H1 (cell line): Measurements from ENCODE around the gene PTGER3. TPM values are rescaled to one million over a fixed set of nuclear protein-coding genes. Genes with fewer than 3 reads are reported as not detected.

ENCODE experiments used
- EP300 ChIP-seq, 2 experiments: IDR thresholded peaks; 1 replicate in 1 of 2; 2 replicates in 1 of 2; pipeline ENCODE4 v1.6.1; 2011 to 2012; ENCODE audit warnings: low read depth in 2 of 2, low read length in 2 of 2, mild to moderate bottlenecking in 2 of 2, borderline replicate concordance in 1 of 2, inconsistent platforms in 1 of 2, moderate library complexity in 1 of 2
- HDAC2 ChIP-seq, 2 experiments: fragments of 300-600 bp in 1 of 2; sonication (generic) in 1 of 2; IDR thresholded peaks; 2 replicates each; pipeline ENCODE4 v1.6.1; 2011 to 2012; ENCODE audit warnings: low read depth in 2 of 2, low read length in 2 of 2, mild to moderate bottlenecking in 2 of 2, moderate library complexity in 2 of 2, borderline replicate concordance in 1 of 2, inconsistent platforms in 1 of 2
- RFX5 ChIP-seq: IDR thresholded peaks from 2 replicates; pipeline ENCODE4 v1.6.1; 2011; ENCODE audit warnings: low read depth, low read length, improper control_type of control experiment, borderline replicate concordance
- polyA plus RNA-seq, 7 experiments: library from polyadenylated mRNA; depleted of rRNA in 3 of 7; stranded (reverse) in 5 of 7; unstranded in 2 of 7; fragments of >200 nt in 5 of 7; fragments of 200-250 nt in 2 of 7; gene quantifications; 1 replicate in 5 of 7; 2 replicates in 1 of 7; 4 replicates in 1 of 7; pipeline versions ENCODE4 v1.2.1 to v1.2.3, GENCODE V29; 2011 to 2013; ENCODE audit warnings: missing spikeins in 2 of 7, mixed read lengths in 2 of 7
- total RNA-seq: library from RNA; stranded (reverse); fragmentation: NEBNext Ultra II Directional; extraction: Animal tissue kit (Norgen Biotek cat#: 25700); gene quantifications from 2 replicates; pipeline ENCODE4 v1.2.1, GENCODE V29; 2021

The PTGER3 gene
- total and polyA plus RNA-seq, 2 of the 8 experiments (the other 6 are each of a cell fraction or from before 2014, with no cell fraction given) = 0.38 to 0.82 TPM

DNA sequence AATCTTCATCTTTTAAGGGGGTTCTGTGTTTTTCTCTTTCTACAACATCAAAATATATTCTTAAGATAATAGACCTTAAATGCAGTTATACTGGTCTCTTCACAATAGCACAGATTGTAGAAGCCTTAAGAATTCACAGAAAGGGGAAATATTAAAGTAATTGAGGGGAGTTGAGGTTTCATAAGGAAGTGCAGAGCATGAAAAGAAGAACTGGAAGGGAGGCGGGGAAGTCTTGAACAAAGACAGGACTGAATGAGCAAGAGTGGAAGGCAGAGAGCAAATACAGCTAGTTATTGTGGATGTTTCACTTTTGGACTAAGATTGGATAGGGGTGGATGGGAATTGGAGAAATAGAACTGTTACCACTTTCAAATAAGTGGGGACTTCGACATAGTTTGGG lies 67.7 kb downstream of the PTGER3 start (continued):
- TF ChIP-seq HDAC2 (IDR thresholded peaks at IDR 0.05; ENCODE audit: borderline replicate concordance in 1 of 2, low read depth in 2 of 2, low read length in 2 of 2) (no peak), EP300 (IDR thresholded peaks at IDR 0.05; ENCODE audit: borderline replicate concordance in 1 of 2, low read depth in 2 of 2, low read length in 2 of 2) (no peak), RFX5 (no peak)
